Stimulated activated CD8-positive, alpha-beta memory T cell treated with anti-CD3 and anti-CD28 coated beads, Interleukin-15, amount 100 ng/mL, for 1 hour (primary cell): ENCODE results near the gene PLEKHA7.
"Not testable (repeated sequence)": the region's sequence is repeated elsewhere in the genome, so short reads cannot be mapped to it uniquely, and the experiment has no call there.

ENCODE experiments used
- DNase-seq: peaks from one replicate; pipeline ENCODE4 v3.0.0-alpha.2; 2020; ENCODE audit warnings: low read depth

The PLEKHA7 gene

GRCh38 chr11:17014321-17014832 lies at the start of gene PLEKHA7:
PLEKHA7 (minus strand) TSS chr11:17014414; CDS start chr11:17014401, 13 bp downstream.
- DNase-seq, result no peak

GRCh38 chr11:17063171-17064002 lies 49.2 kb upstream of the PLEKHA7 start:
- DNase-seq, result no peak

- not testable (repeated sequence) for DNase-seq
These were observed 36.9 kb upstream of the PLEKHA7 start for GRCh38 chr11:17051146-17051545.

GRCh38 chr11:17048491-17048890 lies 34.3 kb upstream of the PLEKHA7 start:
- DNase-seq, result not testable (repeated sequence)

- no peak for DNase-seq
These were observed 32.5 kb upstream of the PLEKHA7 start for GRCh38 chr11:17046690-17047089.

- no peak for DNase-seq
These were observed 22.7 kb upstream of the PLEKHA7 start for GRCh38 chr11:17036666-17037658.

DNA sequence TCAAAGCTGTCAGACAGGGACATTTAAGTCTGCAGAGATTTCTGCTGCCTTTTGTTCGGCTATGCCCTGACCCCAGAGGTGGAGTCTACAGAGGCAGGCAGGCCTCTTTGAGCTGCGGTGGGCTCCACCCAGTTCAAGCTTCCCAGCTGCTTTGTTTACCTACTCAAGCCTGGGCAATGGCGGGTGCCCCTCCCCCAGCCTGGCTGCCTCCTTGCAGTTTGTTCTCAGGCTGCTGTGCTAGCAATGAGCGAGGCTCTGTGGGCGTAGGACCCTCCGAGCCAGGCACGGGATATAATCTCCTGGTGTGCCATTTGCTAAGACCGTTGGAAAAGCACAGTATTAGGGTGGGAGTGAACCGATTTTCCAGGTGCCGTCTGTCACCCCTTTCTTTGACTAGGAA lies 19.8 kb upstream of the PLEKHA7 start:
- DNase-seq, result not testable (repeated sequence)

DNA sequence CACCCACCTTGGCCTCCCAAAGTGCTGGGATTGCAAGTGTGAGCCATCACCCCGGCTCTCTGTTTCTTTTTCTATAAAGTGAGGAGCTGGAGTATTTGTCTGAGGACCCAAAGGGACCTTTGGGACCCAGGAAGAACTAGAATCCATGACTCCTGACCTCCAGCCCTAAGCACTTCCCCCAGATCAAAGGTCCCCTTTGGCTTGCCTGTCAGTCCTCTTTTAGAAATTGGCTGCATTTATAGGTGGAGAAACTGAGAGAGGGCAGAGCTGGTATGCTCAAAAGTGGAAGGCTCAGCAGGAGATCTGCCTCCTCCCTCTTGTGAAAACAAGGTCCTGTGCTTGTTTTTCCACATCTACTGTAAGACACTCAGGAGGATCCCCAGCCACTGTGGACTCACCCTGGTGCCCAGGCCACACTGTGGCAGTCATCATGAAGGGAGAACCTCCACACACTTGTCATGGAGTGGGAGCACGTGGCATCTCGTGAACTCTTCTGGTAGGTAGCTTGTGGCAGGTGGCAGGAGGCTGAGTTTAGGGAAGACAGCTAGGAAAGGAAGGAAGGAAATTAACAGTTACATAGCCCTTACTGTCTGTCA lies 12.4 kb upstream of the PLEKHA7 start:
- DNase-seq, result no peak

- DNase-seq, result no peak
These were observed 10.7 kb upstream of the PLEKHA7 start for GRCh38 chr11:17024924-17025323.

- no peak for DNase-seq
These were observed 7.3 kb upstream of the PLEKHA7 start for GRCh38 chr11:17021511-17021910.

DNA sequence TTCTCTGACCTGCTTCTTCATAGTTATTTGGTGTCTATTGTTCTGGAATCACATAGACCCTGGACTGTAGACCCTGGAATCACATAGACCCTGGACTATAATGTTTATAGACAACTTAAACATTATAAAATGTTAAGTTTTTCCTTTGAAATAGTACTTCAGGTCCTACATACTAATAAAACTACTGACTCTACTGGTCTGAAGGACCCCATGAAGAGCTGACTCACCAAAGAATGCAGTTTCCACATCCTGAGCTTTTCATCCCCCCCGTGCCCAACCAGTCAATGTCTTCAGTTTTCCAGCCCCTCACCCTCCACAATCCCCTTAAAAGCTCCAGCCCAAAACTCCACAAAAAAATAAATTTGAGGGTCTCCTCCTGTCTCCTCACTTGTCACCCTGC lies 6.6 kb upstream of the PLEKHA7 start:
- DNase-seq, result no peak

GRCh38 chr11:17019232-17019631 lies 5.0 kb upstream of the PLEKHA7 start:
- DNase-seq, result no peak

DNA sequence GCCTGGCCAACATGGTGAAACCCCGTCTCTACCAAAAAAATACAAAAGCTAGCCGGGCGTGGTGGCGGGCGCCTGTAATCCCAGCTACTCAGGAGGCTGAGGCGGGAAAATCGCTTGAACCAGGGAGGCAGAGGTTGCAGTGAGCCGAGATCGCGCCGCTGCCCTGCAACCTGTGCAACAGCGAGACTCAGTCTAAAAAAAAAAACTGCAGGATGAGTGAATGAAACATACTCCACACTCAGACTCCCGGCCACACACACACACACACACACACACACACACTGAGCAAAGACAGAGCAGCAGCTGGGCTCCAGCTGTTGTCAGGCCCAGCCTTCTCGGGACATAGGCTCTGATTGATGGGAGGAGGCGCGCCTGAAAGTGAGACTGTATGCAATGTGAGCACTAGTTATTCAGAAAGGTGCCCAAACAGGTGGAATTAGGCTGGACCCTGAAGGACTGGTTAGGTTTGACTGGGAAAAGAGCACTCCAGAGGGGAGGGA lies 1.5 kb upstream of the PLEKHA7 start:
- DNase-seq, result no peak

GRCh38 chr11:17014833-17015626 lies 816 bp upstream of the PLEKHA7 start:
- DNase-seq, result no peak

DNA sequence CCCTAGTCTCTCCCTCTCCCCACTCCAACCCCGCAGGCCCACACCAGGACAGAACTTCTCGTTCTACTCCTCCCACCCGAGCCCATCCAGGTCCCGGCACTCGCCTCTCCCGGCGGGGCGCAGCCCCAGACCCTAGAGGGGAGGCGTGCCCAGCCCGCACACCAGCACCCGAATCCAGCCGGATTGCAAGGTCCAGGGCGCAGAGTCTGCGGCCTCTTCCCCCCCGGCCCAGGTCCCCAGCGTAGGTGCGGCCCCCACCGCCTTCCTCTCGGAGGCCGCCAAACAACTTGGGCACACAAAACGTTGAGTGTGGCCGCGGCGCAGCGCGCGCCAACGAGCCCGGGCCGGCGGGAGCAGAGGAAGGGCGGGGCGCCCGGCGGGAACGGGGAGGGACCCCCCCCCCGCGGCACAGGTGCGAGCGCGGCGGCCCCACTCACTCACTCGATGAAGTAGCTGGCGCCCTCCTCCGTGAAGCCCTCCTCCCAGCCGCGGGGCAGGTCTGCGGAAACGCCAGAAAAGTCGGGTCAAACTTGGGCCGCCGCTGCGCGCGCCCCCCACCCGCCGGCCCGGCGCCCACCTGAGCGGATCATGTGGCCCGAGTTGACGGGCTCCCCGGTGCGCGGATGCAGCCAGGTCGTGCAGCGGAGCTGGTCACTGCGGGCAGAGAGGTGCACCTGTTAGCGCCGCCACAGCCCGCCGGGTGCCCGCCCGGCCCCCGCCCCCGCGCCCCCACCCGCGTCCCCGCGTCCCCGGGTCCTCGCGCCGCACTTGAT lies 480 bp downstream of the PLEKHA7 start:
- no peak for DNase-seq

DNA sequence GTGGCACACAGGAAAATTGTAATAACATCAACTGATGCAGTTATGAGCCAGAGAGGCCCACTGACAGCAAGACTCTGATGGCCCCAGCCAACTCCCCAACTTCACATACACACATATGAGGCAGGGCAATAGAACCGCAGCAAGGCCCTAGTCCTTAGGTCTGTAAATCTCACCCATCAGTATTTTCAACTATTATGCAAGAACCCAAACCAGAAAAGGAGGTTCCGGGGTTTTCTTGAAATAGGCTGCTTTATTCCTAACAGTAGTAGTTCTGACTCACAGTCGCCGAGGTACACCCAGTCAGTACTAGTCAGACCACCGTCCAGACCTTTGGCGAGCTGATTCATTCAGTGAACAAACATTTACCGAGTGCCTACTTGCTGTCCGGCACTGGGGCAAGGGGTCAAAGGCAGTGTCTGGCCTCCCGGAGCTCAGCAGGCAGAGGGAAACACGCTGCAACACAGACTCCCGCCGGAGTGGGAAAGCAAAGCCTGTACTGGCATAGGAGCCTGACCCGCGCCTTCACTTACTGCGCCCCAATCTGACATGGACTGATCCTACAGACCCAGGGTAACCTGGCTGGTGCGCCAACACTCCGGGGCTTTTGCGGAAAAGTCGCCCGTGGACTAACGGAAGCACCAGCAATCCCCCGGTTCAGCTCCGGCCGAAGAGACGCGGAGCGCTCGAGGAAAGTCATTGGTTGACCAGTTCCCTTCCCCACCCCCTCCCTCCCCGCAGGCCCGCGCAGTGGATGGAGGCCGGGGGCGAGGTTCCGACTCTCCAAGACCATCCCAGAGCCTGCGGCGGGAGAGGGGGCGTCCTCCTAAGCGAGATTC lies 1.3 kb downstream of the PLEKHA7 start:
- DNase-seq, result no peak

- DNase-seq, result no peak
These were observed 2.0 kb downstream of the PLEKHA7 start for GRCh38 chr11:17012179-17012578.

- no peak for DNase-seq
These were observed 3.3 kb downstream of the PLEKHA7 start for GRCh38 chr11:17010851-17011420.

GRCh38 chr11:17008099-17008498 lies 6.1 kb downstream of the PLEKHA7 start:
- no peak for DNase-seq
